Fibroblast of lung (primary cell): ENCODE results near the gene PRR27.

Source experiments
- EZH2 ChIP-seq: IDR thresholded peaks from 2 replicates; pipeline ENCODE4 v1.5.1; 2012; ENCODE audit warnings: low read length, control low read depth, mild to moderate bottlenecking; ENCODE audit errors: missing control alignments
- TF ChIP-seq, protein P1 (sequence below), 2 donors: IDR thresholded peaks in 1 of 2; conservative IDR thresholded peaks in 1 of 2; 1 replicate in 1 of 2; 2 replicates in 1 of 2; pipeline ENCODE4 v1.5.1; 2011 to 2012; ENCODE audit warnings: low read length in 2 of 2, control low read depth in 1 of 2, inconsistent platforms in 1 of 2, low read depth in 1 of 2, mild to moderate bottlenecking in 1 of 2

DNA sequence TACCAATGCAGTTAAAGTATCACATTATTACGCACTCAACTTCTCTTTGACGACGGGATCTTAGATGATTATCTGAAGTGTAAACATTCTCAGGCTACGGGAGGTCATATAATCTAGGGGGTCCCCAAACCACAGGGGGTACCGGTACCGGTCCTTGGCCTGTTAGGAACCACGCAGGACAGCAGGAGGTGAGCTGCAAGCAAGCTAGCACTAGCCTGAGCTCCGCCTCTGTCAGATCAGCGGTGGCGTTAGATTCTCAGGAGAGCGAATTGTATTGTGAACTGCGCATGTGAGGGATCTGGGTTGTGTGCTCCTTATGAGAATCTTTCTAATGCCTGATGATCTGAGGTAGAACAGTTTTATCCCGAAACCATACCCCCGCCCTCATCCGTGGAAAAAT lies 20.6 kb upstream of the PRR27 start:
- TF ChIP-seq, protein P1, sequence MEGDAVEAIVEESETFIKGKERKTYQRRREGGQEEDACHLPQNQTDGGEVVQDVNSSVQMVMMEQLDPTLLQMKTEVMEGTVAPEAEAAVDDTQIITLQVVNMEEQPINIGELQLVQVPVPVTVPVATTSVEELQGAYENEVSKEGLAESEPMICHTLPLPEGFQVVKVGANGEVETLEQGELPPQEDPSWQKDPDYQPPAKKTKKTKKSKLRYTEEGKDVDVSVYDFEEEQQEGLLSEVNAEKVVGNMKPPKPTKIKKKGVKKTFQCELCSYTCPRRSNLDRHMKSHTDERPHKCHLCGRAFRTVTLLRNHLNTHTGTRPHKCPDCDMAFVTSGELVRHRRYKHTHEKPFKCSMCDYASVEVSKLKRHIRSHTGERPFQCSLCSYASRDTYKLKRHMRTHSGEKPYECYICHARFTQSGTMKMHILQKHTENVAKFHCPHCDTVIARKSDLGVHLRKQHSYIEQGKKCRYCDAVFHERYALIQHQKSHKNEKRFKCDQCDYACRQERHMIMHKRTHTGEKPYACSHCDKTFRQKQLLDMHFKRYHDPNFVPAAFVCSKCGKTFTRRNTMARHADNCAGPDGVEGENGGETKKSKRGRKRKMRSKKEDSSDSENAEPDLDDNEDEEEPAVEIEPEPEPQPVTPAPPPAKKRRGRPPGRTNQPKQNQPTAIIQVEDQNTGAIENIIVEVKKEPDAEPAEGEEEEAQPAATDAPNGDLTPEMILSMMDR (conservative IDR thresholded peaks at IDR 0.05 in 1 of 2, IDR thresholded peaks at IDR 0.05 in 1 of 2; ENCODE audit: low read depth in 1 of 2, low read length in 2 of 2) = no peak
- no peak for TF ChIP-seq EZH2
